Breast epithelium (tissue), 4 donors: Measurements from ENCODE around the gene IST1. TPM values are rescaled to one million over a fixed set of nuclear protein-coding genes. Genes with fewer than 3 reads are reported as not detected.

ENCODE experiments used
- DNase-seq, 2 donors: peaks; one replicate each; pipeline ENCODE4 v3.0.0-alpha.2; 2019; ENCODE audit warnings: low spot score in 2 of 2
- H3K27ac ChIP-seq, 2 donors: fragments of 200-600 bp; sonication (generic) in 1 of 2; one replicate each; pipeline ENCODE4 v1.5.1; 2016 to 2019; ENCODE audit warnings: mild to moderate bottlenecking in 1 of 2
- H3K27me3 ChIP-seq, 2 donors: fragments of 200-600 bp; sonication (generic) in 1 of 2; one replicate each; pipeline versions ENCODE4 v1.5.1 to v1.6.0; 2017 to 2019; ENCODE audit warnings: control low read depth in 1 of 2, mild to moderate bottlenecking in 1 of 2
- H3K36me3 ChIP-seq: fragments of 200-600 bp; one replicate; pipeline ENCODE4 v1.5.1; 2019
- H3K4me1 ChIP-seq, 2 donors: fragments of 200-600 bp; sonication (generic); one replicate each; pipeline ENCODE4 v1.5.1; 2016 to 2019; ENCODE audit warnings: control low read depth in 1 of 2
- H3K4me3 ChIP-seq, 3 donors: fragments of 200-600 bp; sonication (generic); 1 replicate in 2 of 3; 2 replicates in 1 of 3; pipeline ENCODE4 v1.5.1; 2016 to 2019; ENCODE audit warnings: mild to moderate bottlenecking in 3 of 3, moderate library complexity in 2 of 3
- H3K9me3 ChIP-seq, 2 donors: fragments of 200-600 bp; sonication (generic) in 1 of 2; one replicate each; pipeline ENCODE4 v1.5.1; 2016 to 2019; ENCODE audit warnings: control low read depth in 1 of 2
- CTCF ChIP-seq, 3 donors: fragments of 450-650 bp; IDR thresholded peaks; one replicate each; pipeline ENCODE4 v1.5.1; 2016 to 2017; ENCODE audit warnings: antibody characterized with exemption in 3 of 3, mild to moderate bottlenecking in 3 of 3, moderate library complexity in 3 of 3
- POLR2A ChIP-seq: fragments of 450-650 bp; IDR thresholded peaks from one replicate; pipeline ENCODE4 v1.6.1; 2016; ENCODE audit warnings: antibody characterized with exemption, mild to moderate bottlenecking, moderate library complexity
- POLR2AphosphoS5 ChIP-seq, 3 donors: sonication (generic); formaldehyde crosslinking; IDR thresholded peaks; one replicate each; pipeline ENCODE4 v1.6.1; 2017; ENCODE audit warnings: antibody characterized with exemption in 3 of 3
- intact Hi-C: fragments of 100-400 bp; cut with DNase I; formaldehyde crosslinking; loops from one replicate; pipeline ENCODE4 v1.15.1; 2023; ENCODE audit warnings: low total_unique reads
- total RNA-seq, 3 donors: library from RNA; depleted of rRNA; stranded (reverse); fragments of >200 nt; gene quantifications; one replicate each; pipeline ENCODE4 v1.1.0, GENCODE V29; 2016

Gene IST1
- total RNA-seq, 3 donors from 2014 or later, result 217 to 303 (median 253) TPM

DNA sequence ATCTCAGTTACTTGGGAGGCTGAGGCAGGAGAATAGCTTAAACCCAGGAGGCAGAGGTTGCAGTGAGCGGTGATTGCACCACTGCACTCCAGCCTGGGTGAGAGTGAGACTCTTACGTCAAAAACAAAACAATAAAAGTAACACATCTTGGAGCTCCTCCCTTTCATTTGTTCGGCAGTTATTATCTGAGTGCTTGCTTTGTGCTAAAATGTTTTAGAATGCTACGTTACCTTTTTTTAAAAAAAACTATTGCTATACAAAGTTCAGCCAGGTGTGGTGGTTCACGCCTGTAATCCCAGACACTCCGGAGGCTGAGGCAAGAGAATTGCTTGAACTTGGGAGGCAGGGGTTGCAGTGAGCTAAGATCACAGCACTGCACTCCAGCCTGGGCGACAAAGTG lies 15.8 kb downstream of the IST1 start:
- Histone ChIP-seq H3K4me1 (no peaks in the 10 kb centered on the region), H3K27me3 (no peaks in the 10 kb centered on the region), H3K27ac (no peak overlapping the region), H3K4me3 (no peak overlapping the region), H3K36me3 (no peaks in the 10 kb centered on the region), H3K9me3 (no peaks in the 10 kb centered on the region)
- intact Hi-C loops, result no loop called here
- TF ChIP-seq CTCF (IDR thresholded peaks at IDR 0.05), result no peak
- TF ChIP-seq POLR2A, result no peak
- TF ChIP-seq POLR2AphosphoS5 (IDR thresholded peaks at IDR 0.05), result no peak
- no peak for DNase-seq

- Histone ChIP-seq H3K27me3 (no peaks in the 10 kb centered on the region), H3K4me3 (no peak overlapping the region), H3K27ac (no peak overlapping the region), H3K9me3 (no peaks in the 10 kb centered on the region), H3K36me3 (no peaks in the 10 kb centered on the region), H3K4me1 (no peaks in the 10 kb centered on the region)
- intact Hi-C loops, result no loop called here
- TF ChIP-seq CTCF (IDR thresholded peaks at IDR 0.05), result no peak
- no peak for TF ChIP-seq POLR2AphosphoS5 (IDR thresholded peaks at IDR 0.05)
- no peak for DNase-seq
These were observed 17.4 kb downstream of the IST1 start for GRCh38 chr16:71912534-71913275.

DNA sequence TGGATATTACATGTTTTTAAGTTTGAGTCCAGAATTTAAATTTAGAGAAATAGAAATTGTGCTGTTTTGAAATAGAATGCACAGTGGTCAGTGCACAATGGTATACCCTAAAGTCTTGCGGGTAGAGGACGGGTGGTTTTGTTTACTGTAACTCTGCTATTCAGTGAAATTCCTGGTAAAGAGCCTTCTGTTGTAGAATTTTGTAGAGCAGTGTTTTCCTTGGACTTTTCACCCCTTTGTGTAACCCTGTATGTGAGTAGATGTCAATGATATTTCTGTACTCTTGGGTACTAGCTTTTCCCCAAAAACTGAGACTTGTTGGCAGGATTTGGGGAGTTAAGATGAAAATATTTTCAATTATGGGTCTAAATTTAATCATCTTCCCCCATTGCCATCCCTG lies 19.5 kb downstream of the IST1 start:
- no peak for DNase-seq
- TF ChIP-seq POLR2AphosphoS5 (IDR thresholded peaks at IDR 0.05) (no peak), CTCF (IDR thresholded peaks at IDR 0.05) (no peak), POLR2A (no peak)
- Histone ChIP-seq H3K9me3 (no peaks in the 10 kb centered on the region), H3K4me3 (no peak overlapping the region), H3K4me1 (no peaks in the 10 kb centered on the region), H3K27ac (no peak overlapping the region), H3K27me3 (no peaks in the 10 kb centered on the region), H3K36me3 (no peaks in the 10 kb centered on the region)
- intact Hi-C loops, result no loop called here

- TF ChIP-seq POLR2A (no peak), POLR2AphosphoS5 (IDR thresholded peaks at IDR 0.05) (no peak), CTCF (IDR thresholded peaks at IDR 0.05) (no peak)
- H3K27me3 ChIP-seq, result no peaks in the 10 kb centered on the region
- no peaks in the 10 kb centered on the region for H3K4me1 ChIP-seq
- H3K4me3 ChIP-seq, result no peak overlapping the region
- H3K36me3 ChIP-seq, result no peaks in the 10 kb centered on the region
- H3K27ac ChIP-seq, result no peak overlapping the region
- intact Hi-C loops, result no loop called here
- DNase-seq, result no peak
- H3K9me3 ChIP-seq, result no peaks in the 10 kb centered on the region
These were observed 20.0 kb downstream of the IST1 start for GRCh38 chr16:71915350-71915749.

GRCh38 chr16:71916397-71916920 lies 21.1 kb downstream of the IST1 start:
- TF ChIP-seq POLR2A (no peak), CTCF (IDR thresholded peaks at IDR 0.05) (no peak), POLR2AphosphoS5 (IDR thresholded peaks at IDR 0.05) (no peak)
- H3K4me1 ChIP-seq, result no peaks in the 10 kb centered on the region
- peak overlapping the region in 1 of 2 donors; percentile 4 for H3K27ac ChIP-seq
- H3K27me3 ChIP-seq, result no peaks in the 10 kb centered on the region
- H3K9me3 ChIP-seq, result no peaks in the 10 kb centered on the region
- H3K36me3 ChIP-seq, result no peaks in the 10 kb centered on the region
- no peak for DNase-seq
- no peak overlapping the region for H3K4me3 ChIP-seq
- intact Hi-C loops, result no loop called here
